Measurements from ENCODE around the gene RIBC1.

DNA sequence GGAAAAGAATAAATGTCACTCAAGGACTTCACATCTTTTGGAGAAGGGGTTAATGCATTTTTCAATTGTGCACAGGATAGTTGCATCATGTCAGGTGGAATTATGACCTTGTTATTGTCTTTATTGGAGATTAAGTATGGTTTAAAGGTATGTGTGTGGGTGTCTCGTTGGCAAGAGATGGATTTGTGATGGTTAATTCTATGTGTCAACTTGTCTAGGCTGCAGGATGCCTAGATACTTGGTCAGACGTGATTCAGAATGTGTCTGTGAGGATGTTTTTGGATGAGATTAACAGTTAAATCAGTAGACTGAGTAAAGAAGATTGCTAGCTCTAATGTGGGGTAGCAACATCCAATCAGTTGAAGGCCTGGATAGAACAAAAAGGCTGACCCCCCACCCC, 53.7 kb downstream of the RIBC1 start:
- TF ChIP-seq EZH2phosphoT487 (IDR thresholded peaks at IDR 0.05; ENCODE audit: borderline replicate concordance, low read length) = no peak
- TF ChIP-seq, protein P1, sequence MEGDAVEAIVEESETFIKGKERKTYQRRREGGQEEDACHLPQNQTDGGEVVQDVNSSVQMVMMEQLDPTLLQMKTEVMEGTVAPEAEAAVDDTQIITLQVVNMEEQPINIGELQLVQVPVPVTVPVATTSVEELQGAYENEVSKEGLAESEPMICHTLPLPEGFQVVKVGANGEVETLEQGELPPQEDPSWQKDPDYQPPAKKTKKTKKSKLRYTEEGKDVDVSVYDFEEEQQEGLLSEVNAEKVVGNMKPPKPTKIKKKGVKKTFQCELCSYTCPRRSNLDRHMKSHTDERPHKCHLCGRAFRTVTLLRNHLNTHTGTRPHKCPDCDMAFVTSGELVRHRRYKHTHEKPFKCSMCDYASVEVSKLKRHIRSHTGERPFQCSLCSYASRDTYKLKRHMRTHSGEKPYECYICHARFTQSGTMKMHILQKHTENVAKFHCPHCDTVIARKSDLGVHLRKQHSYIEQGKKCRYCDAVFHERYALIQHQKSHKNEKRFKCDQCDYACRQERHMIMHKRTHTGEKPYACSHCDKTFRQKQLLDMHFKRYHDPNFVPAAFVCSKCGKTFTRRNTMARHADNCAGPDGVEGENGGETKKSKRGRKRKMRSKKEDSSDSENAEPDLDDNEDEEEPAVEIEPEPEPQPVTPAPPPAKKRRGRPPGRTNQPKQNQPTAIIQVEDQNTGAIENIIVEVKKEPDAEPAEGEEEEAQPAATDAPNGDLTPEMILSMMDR (IDR thresholded peaks at IDR 0.05; ENCODE audit: low read depth, low read length, poor library complexity, severe bottlenecking) = no peak
